Stimulated activated CD4-positive, alpha-beta T cell treated with anti-CD3 and anti-CD28 coated beads, TNF-alpha, amount 100 ng/mL, for 48 hours (primary cell): Measurements from ENCODE around the gene HSF4.

Experiments
- DNase-seq, 3 donors: peaks; one replicate each; pipeline ENCODE4 v3.0.0-alpha.2; 2020; ENCODE audit warnings: low read depth in 3 of 3

HSF4 gene

DNA sequence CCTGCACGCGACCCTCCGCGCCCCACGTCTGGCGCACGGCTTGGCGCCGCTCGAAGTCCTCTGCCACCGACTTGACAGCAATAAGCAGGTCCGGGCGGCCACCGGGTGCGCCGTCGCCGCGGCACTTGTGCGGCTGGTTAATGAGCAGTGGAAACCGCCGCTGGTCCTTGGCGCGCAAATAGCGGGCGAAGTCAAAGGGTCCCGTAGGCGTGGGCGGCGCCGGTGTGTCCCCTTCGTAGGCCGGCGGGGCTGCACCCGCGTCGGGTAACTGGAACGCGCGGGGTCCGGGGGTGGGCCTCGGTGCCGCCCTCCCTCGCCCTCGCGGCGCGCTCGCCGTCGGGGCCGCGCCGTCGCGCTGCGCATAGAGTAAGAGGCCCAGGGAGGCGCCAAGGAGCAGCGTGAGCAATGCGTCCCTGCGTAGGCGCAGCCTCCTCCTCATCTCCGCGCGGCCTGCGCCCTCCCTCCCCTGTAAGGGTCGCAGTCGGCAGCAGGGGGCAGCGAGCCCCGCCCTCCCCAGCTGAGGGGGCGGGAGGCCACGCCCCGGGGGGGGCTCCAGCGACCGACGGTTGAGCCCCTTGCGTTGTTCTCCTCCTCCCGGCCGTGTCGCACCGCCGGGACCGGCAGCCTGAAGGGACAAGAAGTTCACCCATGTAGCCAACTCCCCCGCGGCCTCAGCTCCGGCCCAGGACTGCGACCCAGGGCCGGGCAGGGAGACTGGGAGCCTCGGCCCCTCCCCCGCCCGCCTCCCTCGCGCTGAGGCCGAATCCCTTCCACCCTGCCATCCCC, 14.3 kb upstream of the HSF4 start:
- DNase-seq = no peak

DNA sequence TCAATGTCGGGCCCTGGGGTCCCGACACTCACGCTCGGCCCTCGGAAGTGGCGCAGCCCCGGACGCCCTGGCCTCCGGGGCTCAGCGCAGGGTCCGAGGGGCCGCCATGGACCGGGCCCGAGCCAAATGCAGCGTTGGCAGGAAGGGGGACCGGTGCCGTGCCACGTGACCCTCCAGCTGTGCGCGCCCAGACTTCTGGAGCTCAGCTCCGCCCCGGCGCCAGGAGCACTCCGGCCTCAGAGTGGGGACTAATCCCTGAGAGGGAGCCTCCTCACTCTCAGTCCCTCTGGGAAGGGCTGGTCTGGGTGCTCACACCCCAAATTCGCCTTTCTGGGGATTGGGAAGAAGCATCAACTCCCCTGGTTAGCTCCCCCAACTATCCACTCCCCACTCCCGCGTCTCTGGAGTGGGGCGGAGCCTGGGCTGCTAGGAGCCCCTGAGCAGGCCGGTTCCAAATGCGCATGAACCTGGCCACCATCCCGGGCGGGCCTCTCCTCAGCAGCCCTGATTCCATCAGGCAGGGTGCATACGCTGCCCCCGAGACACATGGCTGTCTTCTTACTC, 13.6 kb upstream of the HSF4 start, which contains the start of gene B3GNT9:
B3GNT9 (minus strand) TSS at position 166 of the 564 bp plus-strand sequence. CDS start 513 bp downstream, outside the sequence.
- DNase-seq = no peak

DNA sequence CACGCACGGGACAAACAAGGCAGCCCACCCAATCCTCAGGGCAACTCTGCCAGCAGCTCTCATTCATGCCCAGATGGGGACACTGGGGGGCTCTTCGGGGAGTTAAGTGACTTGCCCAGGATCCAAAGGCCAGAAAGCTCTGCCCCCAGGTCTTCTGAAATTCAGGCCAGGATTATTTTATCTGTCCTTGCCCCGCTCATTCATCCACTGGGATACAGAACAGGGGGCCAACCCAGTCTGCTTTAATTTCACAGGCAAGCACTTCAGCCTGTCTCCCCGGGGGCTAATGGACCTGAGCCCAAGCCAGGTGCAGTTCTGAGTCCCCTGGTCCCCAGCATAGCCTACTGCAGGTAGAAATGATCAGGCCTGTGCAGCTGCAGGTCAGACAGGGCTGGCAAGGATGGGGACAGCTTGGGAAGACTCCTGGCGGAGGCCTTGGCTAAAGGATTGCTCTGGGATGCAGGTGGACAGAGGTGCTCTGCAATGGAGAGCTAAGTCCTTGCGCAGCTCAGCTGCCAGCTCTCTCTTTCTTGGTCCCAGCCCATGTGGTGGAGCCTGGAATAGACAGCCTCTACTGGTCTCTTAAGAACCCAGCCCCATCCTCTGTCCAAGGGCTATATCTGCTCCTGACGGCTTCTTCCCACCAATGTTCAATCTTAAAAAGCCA, 13.0 kb upstream of the HSF4 start:
- no peak for DNase-seq

DNA sequence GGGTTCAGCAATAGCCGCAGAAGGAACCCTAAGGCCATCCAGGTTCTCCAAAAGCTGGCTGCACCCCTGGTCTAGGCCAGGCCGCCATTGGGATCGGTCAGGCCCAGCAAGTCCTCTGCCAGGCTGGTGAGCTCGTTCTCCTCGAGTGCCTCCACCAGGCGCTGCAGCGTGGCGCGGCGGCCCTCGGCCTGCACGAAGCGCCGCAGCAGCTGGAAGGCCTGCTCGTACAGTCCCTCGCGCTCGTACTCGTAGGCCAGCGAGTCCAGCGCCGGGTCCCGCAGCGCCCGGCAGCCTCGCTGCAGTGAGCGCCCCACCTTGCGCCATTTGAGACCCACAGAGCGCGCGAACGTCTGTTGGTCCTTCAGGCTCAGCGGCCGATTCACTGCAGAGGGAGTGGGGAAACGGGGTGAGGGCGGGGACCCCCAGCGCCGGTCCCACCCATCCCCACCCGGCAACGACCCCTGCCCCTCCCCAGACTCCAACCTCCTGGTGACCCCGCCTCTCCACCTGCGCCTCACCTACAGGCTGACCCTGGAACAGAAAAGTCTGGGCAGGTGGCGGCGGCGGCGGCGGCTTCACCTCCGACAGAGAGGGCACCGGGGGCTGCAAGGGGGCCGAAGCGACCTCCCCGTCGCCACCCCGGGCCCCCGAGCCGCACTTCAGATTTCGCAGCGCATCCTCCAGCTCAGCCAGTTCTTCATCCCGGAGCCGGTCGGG, 9.8 kb upstream of the HSF4 start:
- DNase-seq = no peak

DNA sequence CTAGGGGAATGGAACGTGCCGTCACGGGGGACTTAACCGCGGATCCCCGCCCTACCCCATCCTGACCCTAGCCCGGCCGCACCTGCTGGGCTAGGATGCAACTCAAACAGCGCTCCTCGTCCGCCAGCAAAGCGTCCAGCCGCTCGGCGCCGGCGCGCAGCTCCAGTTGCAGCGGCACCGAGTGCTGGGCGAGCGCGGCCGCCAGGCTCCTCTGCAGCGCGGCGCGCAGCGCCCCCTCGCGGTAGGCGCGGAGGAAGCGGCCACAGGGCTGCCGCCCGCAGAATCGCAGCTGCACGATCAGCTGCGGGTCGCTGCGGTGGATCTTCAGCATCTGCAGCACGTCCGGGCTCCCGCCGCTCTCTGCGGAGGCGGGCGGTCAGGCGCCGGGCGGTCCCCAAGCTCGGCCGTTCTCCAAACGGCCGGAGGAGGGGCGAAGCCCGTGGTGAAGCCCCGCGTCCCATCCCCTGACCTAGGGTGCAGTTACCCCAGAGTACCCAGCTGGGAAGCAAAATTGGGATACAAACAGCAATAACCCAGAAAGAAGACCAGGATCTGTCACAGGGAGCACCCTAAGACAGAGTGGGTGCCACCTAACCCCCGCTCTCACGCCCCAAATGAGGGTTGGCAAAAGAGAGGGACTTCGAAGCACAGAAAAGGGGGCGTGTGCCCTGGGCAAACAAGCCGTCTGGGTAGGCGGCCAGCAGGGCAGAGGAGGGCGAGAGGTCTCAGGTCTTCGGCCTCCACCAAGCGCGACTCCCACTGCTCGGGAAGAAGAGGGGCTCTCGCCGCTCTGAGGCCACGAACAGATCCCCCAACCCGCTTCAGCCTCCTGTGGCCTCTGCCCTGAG, 9.0 kb upstream of the HSF4 start:
- peak in 2 of 3 donors; percentile 61 to 71 for DNase-seq

DNA sequence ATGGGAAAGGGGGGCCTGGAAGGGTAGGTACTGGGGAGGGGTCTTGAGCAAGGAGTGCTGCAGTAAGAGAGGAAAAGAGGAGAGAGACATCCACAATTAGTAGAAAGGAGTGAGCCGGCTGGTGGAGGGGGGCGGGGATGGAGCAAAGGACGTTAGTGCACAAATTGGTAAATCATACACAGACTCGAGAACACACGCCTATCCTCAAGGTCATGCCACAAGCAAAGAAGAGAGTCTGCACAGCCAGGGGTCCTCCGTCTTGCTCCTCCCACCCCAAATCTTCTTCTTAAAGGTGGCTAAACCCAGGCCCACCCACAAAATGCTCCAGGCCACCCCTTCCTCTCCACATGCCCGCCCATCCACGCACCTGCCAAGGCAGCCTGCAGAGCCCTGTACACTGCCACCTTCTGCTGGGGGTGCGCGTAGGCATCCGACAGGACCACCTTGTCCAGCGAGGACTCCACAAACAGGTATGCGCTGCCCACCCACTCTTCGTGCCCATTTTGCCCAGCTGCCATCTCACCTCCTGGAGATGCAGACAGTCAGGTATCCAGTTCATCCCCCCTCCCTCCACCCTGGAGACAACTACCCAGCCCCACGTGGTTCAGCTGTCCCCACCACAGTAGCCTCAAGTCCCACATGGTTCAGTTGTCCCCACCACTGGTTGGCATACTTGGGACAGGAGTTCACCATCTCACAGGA, 8.3 kb upstream of the HSF4 start:
- DNase-seq = no peak

DNA sequence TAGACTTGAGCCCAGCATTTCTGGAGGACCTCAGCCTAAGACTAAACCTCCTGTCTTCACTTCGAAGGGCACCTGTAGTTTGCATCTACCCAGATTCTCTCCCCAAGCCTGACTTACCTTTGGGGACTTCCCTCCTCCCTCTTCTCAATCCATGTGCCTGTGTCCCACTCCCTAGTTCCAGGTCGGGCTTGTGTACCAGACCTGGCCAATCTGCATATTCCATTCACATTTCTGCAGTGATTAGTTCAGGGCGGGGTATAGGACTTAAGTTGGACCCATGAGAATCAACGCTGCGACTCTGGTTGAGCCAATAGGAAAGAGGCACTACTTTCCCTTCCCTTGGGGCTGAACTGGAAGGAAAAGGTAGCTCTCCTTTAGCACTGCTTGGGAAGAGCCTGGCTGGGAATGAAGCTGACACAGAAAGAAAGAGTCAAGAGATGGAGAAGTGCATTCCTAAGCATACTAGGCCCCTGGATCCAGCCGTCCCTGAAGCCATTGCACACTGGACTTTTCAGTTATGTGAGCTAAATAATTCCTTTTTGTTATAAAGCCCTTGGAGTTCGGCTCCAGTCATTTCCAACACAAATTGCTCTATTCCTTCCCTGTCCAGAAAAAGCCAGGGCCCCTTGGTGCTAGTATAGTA, 7.3 kb upstream of the HSF4 start:
- no peak for DNase-seq

DNA sequence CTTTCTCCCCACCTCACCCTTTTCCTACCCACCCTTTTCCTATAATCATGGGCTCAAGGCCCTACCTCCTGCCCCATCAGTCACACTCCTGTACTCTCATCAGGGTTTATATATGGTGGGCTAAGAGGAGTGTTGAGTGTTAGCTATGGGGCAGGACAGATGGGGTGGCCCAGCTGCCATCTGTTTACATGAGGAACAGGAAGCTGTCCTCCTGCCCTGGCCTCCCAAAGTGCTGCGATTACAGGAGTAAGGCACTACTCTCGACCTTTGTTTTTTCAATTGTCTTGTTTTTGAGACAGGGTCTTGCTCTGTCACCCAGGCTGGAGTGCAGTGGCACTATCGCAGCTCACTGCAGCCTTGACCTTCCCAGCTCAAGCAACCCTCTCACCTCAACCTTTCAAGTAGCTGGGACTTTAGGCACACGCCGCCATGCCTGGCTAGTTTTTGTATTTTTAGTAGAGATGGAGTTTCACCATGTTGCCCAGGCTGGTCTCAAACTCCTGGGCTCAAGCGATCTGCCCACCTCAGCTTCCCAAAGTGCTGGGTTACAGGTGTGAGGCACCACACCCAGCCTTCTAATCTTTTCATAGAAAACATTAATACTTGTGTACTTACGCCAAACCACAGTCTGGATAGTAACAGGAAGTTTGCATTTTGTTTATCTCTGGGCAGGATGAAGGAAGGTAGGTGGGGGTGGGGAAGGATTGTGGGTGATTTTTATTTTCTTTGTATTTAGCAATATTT, 6.5 kb upstream of the HSF4 start:
- DNase-seq = no peak

DNA sequence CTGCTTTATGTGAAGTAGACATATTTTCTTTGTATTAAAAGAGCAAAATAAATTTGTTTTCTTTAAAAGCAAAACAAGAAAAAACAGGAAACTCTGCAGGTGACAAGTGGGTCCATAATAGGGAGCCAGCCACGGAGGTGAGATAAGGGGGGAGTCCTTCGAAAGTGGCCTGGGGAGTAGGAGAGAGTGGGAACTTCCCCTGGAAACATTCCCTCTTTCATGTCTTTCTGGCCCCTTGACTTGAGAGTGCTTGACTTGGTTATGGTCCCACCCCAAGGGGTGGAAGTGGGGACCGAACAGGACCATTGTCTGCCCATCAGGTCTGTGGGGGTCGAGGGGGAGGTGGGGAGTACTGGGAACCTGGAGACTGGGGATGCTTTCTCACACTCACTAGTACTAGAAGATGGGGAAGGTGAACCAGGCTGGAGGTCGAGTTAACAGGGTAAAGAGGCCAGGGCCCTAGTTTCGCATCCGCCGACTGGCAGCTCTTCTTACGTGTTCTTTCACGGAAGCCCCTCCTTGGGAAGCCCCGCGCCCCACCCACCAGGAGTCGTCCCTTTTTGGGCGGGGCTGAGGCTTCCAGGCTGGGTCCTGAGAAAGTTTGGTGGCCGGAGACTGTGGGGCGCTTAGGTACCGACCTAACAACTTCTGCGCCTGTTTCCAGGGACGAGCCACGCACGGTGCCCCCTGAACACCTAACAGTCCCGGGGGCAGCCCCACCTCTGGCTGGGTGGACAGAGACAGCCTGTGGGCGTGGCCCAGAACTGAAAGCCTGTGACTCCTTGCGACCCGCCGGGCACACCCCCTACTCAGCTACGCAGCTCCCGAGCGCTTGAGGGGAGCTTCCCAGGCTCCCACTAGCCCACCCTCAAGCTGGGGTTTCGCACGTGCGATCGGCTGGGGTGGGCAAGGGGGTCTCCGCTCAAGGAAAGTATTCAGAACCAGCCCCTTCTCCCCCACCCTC, 5.6 kb upstream of the HSF4 start:
- peak in 2 of 3 donors; percentile 61 to 77 for DNase-seq

DNA sequence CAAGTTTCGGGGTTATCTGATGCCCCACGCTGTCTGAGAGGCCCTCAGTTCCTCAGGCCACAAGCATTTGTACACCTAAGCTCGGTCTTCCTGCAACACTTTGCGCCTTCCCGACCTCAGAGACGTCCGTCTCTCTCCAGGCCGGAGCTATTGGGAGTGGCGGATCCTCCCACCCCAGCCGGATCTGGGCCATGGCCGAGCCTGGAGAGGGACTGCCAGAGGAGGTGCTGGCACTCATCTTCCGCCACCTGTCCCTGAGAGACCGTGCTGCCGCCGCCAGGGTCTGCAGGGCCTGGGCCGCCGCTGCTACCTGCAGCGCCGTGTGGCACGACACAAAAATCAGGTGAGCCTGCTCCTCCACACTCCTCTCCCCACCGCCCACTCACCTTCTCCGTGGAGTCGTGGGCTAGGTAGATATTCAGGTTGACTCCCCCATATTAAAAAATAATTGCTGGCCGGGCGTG, 2.9 kb upstream of the HSF4 start:
- DNase-seq = no peak

DNA sequence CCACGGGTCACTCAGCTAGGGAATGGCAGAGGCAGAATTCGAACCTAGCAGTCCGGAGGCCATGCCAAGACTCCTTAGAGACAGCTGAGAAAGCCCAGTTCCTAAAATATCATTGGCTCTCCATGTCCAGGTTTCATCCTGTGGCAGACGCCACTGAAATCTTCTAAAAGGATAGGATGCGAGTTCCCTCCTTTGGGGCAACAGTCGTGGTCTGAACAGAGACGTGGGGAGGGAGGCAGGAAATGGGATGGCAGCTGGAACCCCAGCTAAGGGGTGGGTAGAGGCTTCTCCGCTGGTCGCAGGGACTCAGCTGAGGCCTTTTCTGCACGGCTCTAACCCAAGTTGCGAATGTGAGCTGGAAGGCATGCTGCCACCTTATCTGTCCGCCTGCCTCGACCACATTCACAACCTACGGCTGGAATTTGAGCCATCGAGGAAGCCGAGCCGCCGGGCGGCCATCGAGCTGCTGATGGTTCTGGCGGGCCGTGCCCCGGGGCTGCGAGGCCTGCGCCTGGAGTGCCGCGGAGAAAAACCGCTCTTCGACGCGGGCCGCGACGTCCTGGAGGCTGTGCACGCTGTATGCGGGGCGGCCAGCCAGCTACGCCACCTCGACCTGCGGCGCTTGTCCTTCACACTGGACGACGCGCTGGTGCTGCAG, 1.9 kb upstream of the HSF4 start:
- no peak for DNase-seq

DNA sequence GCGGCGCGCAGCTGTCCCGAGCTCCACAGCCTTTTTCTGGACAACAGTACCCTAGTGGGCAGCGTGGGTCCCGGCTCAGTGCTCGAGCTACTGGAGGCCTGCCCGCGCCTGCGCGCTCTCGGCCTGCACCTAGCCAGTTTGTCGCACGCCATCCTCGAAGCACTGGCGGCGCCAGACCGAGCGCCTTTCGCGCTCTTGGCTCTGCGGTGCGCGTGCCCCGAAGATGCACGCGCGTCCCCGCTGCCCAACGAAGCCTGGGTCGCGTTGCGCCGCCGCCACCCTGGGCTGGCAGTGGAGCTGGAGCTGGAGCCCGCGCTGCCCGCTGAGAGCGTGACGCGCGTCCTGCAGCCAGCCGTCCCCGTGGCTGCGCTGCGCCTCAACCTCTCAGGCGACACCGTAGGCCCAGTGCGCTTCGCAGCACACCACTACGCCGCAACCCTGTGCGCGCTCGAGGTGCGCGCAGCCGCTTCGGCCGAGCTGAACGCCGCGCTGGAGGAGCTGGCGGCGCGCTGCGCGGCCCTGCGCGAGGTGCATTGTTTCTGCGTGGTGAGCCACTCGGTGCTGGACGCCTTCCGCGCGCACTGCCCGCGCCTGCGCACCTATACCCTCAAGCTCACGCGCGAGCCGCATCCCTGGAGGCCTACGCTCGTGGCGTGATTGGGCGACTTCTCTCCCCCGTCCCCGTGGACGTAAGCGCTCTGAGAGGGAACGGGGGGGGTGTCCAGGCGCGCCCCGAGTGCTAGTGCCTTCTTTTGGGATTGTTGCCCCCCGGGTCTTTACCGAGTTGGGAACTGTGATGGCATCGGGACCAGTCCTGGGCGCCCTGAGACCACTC, 1.2 kb upstream of the HSF4 start:
- DNase-seq = no peak

DNA sequence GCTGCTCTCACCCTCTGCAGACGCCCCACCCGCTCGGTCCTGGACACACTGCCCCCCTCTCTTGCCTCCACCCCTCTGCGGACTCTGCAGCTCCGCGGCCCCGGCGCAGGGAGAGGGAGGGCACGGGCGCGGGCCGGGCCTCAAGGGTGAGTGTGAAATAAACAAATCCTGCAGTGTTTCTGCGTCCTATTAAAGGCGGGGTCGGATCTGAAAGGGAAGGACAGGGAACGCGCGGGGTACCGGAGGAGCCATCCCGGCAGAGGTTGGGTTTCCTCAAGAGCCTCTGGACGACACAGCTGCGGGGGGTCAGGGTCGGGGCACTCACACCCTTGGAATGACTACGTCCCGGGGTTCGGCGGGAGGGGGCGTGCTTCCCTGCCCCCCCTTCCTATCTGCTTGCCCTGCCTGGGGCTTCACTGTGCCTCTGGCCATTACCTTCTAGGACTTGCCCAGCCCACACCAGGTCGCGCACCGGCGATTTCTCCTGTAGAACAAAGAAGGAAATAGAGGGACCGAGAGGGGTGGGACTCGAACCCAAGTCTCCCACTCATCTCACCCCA, 466 bp upstream of the HSF4 start:
- DNase-seq = no peak

DNA sequence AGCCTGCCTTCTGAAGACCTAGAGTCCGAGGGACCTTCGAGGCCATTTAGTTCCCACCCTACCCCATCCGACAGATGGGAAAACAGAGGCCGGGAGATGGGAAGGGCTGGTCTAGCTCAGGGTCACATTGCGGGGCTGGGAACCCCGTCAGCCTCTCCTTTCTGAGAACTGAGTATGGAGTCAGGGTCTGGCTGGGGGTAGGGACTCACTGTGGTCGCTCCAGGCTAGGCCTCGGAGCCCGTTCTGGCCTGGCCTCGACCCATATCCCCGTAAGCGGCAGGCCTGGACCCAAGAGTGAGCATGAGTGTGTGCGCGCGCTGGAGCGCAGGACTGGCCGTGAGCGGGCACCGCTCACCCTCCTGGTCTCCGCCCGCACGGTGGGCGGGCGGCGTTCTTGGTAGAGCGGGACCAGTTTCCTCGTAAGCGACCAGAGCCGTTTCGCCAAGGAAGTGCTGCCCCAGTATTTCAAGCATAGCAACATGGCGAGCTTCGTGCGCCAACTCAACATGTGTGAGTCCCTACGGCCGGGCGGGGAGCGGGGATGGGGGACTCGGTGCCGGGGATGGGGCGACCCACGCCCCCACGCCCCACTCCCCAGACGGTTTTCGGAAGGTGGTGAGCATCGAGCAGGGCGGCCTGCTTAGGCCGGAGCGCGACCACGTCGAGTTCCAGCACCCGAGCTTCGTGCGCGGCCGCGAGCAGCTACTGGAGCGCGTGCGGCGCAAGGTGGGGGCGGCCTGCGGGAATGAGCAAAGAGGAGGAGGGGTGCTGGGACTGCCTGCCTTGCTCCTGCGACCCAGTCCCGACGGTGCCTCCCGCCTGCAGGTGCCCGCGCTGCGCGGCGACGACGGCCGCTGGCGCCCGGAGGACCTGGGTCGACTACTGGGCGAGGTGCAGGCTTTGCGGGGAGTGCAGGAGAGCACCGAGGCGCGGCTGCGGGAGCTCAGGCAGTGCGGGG, 855 bp downstream of the HSF4 start:
- no peak for DNase-seq

DNA sequence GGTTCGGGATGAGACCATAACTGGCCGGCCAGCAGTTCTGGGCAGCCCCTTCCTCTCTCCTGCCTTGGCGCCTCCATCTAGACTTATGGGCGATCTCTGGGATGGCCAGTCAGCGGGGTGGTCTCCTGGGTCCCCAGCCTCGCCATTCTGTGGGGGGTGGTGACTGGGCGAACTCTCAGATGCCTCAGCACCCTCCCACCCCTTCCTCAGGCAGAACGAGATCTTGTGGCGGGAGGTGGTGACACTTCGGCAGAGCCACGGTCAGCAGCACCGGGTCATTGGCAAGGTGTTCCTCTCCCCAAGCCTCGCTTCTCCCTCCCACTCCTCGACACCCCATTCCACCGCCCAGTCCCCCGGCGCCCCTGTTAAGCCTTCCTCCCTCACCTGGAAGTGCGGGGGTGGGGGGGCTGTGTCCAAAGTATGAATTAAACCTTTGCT, 1.6 kb downstream of the HSF4 start:
- DNase-seq = no peak
